ENCODE data around the gene RSRC1.
"Not testable (repeated sequence)": the region's sequence is repeated elsewhere in the genome, so short reads cannot be mapped to it uniquely, and the experiment has no call there.

Gene RSRC1

GRCh38 chr3:158408518-158408897 lies 298.6 kb downstream of the RSRC1 start:
- not testable (repeated sequence) for DNase-seq

DNA sequence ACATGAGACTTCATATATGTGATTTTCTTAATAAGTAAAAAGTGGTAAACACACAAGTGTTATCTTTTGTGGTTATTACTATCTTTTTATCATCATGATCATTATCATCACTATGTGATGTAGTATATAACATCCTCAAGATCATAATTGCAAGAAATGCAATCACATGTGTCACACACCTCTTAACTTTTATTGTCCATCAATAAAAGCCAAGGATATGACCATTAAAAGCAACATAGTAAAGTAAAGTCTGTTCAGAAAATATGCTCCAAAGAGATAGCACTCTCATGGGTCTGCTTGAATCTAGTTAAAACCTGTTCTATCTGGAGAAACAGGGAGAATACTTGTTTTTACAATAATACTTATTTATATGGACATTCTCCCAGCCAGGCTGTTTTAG lies 308.1 kb downstream of the RSRC1 start:
- DNase-seq = no peak

DNA sequence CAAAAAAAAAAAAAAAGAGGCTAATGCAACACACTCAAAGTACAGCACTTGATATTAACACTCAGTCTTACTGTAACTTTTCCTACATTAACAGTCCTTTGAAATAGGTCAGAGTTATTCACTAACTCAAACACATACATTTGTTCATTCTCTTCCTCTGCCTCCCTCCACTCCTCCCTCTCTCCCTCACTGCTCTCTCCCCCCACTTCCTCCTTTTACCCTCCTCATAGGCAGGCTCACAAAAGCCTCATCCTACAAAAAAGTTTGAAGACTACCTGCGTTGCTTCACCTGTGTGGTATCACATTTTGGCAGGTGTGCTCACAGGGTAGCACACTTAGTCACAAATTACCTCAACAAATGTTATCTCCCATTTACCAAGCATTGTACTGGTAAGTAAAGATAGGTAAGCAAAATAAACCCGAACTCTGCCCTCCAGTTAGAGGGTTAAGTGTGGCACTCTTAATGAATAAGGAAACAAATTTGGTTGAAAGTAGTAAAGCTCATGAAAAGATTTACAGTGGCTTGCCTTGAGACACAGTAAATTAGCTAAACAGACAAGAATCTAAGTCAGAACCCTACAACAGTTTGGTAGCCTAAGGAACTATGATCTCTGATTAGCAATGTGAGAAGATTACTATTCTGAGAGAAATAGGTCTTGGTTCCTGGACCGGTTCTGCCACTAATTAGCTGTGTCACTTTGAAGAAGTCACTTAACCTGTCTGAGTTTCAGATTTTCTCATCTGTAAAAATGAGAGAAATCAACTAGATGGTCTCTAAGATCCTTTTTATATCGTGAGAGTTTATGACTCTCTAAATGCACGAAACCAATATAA lies 310.1 kb downstream of the RSRC1 start:
- DNase-seq = no peak

GRCh38 chr3:158420654-158421396 lies 310.9 kb downstream of the RSRC1 start:
- no peak for DNase-seq

- DNase-seq = no peak
Measured at GRCh38 chr3:158430448-158430847, 320.6 kb downstream of the RSRC1 start.

DNA sequence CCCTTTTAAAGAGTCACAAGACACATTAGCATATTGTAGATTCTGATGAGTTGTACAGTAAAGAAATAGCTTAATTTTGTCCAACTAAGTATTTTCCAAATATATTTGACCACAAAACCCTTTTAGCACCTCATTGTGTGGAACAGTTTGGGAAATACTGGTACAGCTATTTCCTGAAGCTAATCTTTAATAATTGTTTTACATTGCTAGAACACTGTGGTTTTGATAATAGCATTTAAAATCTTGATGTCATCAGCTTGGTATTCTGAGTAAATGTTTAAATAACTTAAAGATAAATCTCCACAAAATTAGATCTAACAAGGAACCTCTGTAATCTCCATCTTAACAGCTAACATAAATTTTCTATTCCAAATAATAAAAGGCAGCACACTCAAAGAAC lies 321.1 kb downstream of the RSRC1 start:
- DNase-seq = no peak

GRCh38 chr3:158431829-158432228 lies 321.9 kb downstream of the RSRC1 start:
- DNase-seq = no peak

DNA sequence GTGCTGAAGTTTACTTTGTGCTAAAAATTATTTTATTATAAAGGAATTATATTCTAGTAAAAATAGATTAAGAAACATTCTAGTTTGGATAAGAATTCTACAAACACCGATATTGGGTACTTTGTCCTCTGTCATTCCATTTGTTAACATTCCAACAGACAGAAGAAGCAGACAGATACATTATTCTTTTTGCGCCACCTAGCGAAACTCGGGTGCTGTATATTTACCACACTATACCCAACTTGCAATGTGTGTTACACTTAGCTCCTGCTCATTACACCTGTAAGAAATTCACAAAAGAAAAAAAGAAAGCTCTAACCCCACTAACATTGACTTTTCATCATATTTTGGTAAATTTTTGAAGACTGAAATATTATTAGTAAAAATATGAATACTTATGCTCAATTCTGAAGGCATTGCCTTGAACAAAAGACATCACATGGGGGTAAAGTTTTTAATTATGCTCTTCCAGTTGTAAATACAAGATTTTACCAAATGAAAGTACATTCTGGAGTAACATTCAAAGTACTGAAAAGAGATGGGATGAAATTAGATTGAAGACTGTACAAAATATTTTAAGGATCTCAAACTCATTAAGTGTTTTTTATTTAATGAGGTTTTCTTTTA lies 324.6 kb downstream of the RSRC1 start:
- DNase-seq = peak; percentile 27

GRCh38 chr3:158443632-158444031 lies 333.7 kb downstream of the RSRC1 start:
- DNase-seq = no peak

GRCh38 chr3:158447408-158447807 lies 337.5 kb downstream of the RSRC1 start:
- DNase-seq = no peak

- no peak for DNase-seq
Measured at GRCh38 chr3:158451405-158452055, 341.6 kb downstream of the RSRC1 start.

DNA sequence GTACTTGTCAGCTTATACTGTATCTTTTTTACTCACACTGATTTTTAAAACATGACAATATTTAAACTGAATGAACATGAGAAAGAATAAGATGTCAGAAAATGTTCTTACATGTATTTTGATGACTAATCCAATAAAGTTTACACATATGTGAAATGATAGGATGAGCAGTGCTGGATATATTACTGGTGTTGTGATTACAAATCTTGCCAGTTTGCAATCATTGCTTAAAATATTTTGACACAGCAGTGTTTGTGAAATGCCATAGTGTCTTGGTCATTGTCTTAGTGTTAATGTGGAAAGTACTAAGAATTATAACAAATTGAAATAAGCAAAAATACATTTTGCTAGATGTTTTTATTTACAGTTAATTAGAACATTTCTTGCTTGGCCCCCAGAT lies 342.4 kb downstream of the RSRC1 start:
- DNase-seq = no peak

DNA sequence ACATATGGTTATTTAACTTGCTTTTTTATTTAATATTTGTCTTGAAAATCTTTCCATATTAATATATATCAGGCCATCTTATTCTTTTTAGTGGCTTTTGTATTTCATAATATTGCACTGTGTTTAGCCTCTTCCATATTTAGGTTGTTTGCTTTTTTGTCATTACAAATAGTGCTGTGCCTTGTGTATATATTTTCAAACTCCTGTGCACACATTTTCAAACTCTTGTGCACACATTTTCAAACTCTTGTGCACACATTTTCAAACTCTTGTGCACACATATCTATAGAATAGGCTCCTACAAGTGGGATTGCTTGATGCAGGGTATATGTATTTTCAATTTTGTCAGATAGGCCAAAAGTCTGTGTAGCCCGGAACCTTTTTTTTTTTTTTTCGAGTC lies 343.1 kb downstream of the RSRC1 start:
- no peak for DNase-seq

DNA sequence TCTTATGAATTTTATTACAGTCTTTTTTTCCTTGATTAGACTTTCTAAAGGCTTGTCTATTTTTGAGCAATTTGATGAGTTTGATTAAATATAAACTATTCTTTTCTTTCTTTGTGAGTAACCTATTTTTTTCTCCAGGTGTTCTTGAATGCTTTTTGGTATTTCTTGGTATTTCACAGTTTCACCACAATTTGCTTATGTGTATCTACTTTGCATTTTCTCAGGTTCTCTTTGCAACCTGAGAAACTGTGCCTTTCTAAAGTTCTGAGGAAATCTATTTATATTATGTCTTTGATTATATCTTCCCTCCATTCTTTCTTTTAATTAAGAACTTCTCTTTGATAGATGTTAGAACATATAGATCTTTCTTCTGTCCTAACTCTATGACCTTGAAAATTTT lies 344.0 kb downstream of the RSRC1 start:
- no peak for DNase-seq

GRCh38 chr3:158455406-158455805 lies 345.5 kb downstream of the RSRC1 start:
- DNase-seq = no peak

- no peak for DNase-seq
Measured at GRCh38 chr3:158456114-158456513, 346.2 kb downstream of the RSRC1 start.

DNA sequence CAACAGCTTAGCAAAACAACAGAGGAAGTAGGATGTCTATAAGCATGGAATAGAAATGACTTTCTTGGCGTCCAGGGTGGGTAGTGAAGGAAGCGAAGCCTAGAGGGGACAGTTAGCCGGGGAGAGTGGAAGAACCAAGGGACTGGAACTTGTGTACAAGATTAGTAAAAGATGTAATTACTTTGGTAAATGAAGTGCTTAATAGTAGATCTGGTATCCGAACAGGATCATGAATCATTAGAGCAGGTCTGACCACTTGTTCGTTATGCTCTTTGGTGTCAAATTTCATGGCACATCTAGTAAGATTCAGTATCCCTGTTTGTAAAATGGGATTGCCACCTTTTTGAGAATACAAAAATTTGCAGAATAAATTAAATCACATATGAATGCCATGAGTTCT lies 348.6 kb downstream of the RSRC1 start:
- peak; percentile 27 for DNase-seq

DNA sequence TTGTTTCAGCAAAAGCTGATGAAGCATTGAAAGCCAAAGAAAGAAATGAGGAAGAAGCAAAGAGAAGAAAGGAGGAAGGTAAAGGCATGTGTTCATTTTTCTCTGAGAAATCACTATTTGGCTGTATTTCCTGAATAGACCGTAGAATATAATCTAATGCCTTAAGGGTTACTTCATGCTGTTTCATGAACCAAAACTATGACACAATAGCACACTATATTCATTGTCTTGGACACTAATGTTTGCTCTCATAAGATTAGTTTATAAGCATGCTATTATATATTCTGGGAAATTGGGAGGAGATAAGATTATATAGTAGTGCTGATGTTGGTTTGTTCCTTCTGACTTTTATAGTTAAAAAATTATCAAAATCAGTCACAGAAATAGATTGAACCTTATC lies 351.0 kb downstream of the RSRC1 start:
- DNase-seq = no peak

GRCh38 chr3:158463556-158463955 lies 353.7 kb downstream of the RSRC1 start:
- no peak for DNase-seq

DNA sequence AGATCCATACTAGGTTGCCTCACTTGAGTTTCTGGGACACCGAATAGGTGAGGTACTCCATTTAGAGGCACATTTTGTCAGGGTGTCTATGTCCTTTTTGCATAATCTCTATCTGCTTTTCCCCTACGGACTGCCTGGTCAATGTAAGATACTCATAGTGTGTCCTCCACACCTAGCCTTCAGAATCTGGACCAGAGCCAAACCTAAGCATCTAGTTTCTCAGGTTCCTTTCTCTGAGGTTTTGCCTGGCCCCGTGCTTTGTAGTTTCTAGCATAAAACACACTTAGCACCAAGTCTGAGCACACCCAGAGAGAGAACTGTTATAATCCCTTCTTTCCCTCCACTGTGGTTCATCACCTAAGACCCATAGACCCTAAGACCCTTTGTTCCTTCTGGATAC lies 355.2 kb downstream of the RSRC1 start:
- DNase-seq = no peak

DNA sequence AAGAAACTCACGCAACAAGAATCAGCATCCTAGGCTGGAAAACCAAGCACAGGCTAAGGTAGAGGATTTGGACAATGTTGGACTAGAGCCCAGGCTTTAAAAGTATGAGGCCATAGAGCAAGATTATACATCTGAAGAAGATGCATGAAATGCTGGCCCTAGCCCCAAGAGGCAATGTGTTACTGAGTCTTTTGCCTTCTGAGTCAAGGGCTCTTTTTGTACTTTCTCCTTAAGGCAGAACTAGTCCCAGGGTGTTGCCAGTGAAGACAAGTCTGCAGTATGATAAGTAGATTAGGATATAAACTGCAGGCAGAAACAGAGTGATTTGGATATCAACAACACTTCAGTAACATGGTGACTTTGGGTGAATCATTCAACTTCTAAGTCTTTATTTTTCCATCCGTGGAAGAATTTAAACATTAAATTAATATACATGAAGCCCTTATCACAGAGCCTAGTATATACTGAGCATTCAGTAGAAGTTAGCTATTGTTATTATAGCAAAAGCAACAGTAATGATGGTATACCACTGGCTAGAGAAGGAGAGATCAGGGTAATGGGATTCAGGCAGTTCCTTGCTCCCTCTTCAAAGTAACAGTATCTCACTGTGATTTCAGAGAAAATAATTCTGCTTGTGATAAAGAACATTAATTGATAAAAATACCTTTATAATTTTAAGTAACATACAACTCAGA lies 361.2 kb downstream of the RSRC1 start:
- DNase-seq = no peak

DNA sequence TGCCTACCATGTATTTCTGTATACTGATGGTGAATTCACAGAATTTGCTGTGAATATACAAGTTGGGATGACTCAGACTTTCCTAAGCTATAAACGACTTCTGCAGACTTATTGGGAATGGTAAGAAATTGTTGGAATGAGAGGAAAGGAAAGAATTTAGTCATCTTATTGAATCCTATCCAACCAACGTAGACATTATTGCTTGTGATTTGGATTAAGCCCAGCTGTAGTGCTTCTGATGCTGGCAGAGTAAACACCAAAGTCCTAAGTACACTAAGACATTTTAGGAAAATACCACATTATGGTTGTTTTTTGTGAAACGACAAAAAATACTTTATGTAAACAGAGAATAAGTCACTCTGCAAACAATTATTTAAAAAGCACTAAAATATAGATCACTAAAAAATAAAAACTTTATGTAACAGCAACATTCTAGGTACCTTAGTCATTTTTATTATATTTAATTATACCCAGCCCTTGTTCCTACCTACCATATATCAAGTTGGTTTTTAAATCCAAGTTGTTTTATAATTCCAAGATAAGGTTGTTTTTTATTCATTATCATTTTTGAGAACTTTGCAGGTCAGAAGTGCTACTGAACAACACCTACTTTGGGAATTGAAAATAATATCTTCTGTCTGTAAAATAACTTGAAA lies 361.9 kb downstream of the RSRC1 start:
- DNase-seq = no peak
